Endothelial cell (in vitro differentiated cells): ENCODE measurements around the gene PRDX1. TPM values are rescaled to one million over a fixed set of nuclear protein-coding genes. Genes with fewer than 3 reads are reported as not detected.
A peak's percentile ranks its signal among the peaks of the same experiment; 100 is the strongest.
"Not testable (repeated sequence)": the region's sequence is repeated elsewhere in the genome, so short reads cannot be mapped to it uniquely, and the experiment has no call there.

Source experiments
- DNase-seq: peaks from one replicate; pipeline ENCODE4 v3.0.0; 2021; ENCODE audit warnings: low spot score
- H3K27ac Mint-ChIP-seq: one replicate; pipeline ENCODE4 v1.8.0; 2021; ENCODE audit warnings: mixed read lengths, inconsistent platforms; ENCODE audit not compliant: unreplicated experiment
- H3K27me3 Mint-ChIP-seq: one replicate; pipeline ENCODE4 v1.8.0; 2021; ENCODE audit warnings: mild to moderate bottlenecking, moderate library complexity, mixed read lengths, inconsistent platforms; ENCODE audit not compliant: unreplicated experiment
- H3K36me3 Mint-ChIP-seq: one replicate; pipeline ENCODE4 v1.8.0; 2021; ENCODE audit warnings: mild to moderate bottlenecking, low read depth, mixed read lengths, inconsistent platforms; ENCODE audit not compliant: unreplicated experiment
- H3K4me1 Mint-ChIP-seq: one replicate; pipeline ENCODE4 v1.8.0; 2021; ENCODE audit warnings: mild to moderate bottlenecking, mixed read lengths, inconsistent platforms; ENCODE audit not compliant: unreplicated experiment
- H3K4me3 Mint-ChIP-seq: one replicate; pipeline ENCODE4 v1.8.0; 2021; ENCODE audit warnings: mild to moderate bottlenecking, mixed read lengths, inconsistent platforms; ENCODE audit not compliant: unreplicated experiment
- H3K9me3 Mint-ChIP-seq: one replicate; pipeline ENCODE4 v1.8.0; 2021; ENCODE audit warnings: mixed read lengths, inconsistent platforms; ENCODE audit not compliant: unreplicated experiment
- CTCF ChIP-seq: fragments of 200-600 bp; sonication (generic); IDR thresholded peaks from one replicate; pipeline ENCODE4 v1.5.0; 2021; ENCODE audit warnings: antibody characterized with exemption; ENCODE audit not compliant: unreplicated experiment
- total RNA-seq: library from RNA; stranded (reverse); fragmentation: NEBNext Ultra II Directional; extraction: Animal tissue kit (Norgen Biotek cat#: 25700); gene quantifications from one replicate; pipeline ENCODE4 v1.2.1, GENCODE V29; 2021; ENCODE audit not compliant: unreplicated experiment

The PRDX1 gene
- total RNA-seq, 1 donor from 2014 or later: 325 TPM

DNA sequence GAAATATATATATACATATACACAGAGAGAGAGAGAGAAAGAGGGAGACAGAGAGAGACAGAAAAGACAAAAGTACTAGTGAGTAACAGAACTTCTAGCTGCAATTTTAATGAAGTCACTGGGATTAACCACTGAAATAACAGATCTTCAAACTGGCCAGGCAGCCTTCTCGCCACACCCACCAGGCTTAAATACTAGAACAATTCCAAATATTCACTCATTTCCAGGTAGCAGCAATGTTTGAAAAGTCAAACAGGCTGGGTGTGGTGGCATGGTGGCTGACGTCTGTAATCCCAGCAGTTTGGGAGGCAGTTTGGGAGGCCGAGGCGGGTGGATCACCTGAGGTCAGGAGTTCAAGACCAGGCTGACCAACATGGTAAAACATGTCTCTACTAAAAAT, 5.2 kb downstream of the PRDX1 start:
- H3K36me3 Mint-ChIP-seq: peaks cover 35% of the 10 kb centered on the region
- peaks cover 1% of the 10 kb centered on the region for H3K27me3 Mint-ChIP-seq
- peak overlapping the region; percentile 31 for H3K4me3 Mint-ChIP-seq
- TF ChIP-seq CTCF: no peak
- H3K27ac Mint-ChIP-seq: peak overlapping the region; percentile 24
- H3K4me1 Mint-ChIP-seq: peaks cover 9% of the 10 kb centered on the region
- DNase-seq: no peak
- no peaks in the 10 kb centered on the region for H3K9me3 Mint-ChIP-seq

DNA sequence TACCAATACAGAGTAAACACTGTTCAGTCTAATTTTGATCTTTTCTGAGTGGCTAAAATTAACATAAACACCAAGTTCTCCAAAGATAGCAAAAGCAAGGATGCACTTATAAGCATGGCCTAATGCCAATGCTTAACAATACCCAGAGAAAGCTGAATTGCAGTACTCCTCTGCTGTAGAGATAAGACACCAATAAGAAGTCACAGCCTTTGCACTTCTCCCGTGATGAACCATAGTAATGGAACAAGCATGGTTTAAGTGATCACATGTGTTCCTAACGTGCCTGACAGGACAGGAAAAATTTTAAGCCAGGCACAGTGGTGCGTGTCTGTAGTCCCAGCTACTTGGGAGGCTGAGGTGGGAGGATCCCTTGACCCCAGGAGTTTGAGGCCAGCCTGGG, 5.6 kb downstream of the PRDX1 start:
- H3K9me3 Mint-ChIP-seq: no peaks in the 10 kb centered on the region
- peaks cover 39% of the 10 kb centered on the region for H3K36me3 Mint-ChIP-seq
- DNase-seq: no peak
- peaks cover 2% of the 10 kb centered on the region for H3K27me3 Mint-ChIP-seq
- H3K4me3 Mint-ChIP-seq: peak overlapping the region; percentile 31
- H3K4me1 Mint-ChIP-seq: peaks cover 9% of the 10 kb centered on the region
- no peak for TF ChIP-seq CTCF
- H3K27ac Mint-ChIP-seq: no peak overlapping the region

DNA sequence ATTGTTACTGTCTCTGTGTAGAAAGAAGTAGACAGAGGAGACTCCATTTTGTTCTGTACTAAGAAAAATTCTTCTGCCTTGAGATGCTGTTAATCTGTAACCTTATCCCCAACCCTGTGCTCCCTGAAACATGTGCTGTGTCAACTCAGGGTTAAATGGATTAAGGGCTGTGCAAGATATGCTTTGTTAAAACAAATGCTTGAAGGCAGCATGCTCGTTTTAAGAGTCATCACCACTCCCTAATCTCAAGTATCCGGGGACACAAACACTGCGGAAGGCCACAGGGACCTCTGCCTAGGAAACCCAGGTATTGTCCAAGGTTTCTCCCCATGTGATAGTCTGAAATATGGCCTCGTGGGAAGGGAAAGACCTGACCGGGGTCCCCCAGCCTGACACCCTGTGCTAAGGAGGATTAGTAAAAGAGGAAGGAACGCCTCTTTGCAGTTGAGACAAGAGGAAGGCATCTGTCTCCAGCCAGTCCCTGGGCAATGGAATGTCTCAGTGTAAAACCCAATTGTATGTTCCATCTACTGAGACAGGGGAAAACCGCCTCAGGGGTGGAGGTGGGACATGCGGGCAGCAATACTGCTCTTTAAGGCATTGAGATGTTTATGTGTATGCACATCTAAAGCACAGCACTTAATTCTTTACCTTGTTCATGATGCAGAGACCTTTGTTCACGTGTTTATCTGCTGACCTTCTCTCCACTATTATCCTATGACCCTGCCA, 8.0 kb downstream of the PRDX1 start:
- DNase-seq, H3K27ac Mint-ChIP-seq, H3K9me3 Mint-ChIP-seq, H3K4me3 Mint-ChIP-seq, H3K4me1 Mint-ChIP-seq, H3K27me3 Mint-ChIP-seq: not testable (repeated sequence)
- peaks cover 46% of the 10 kb centered on the region for H3K36me3 Mint-ChIP-seq

GRCh38 chr1:45512641-45513054, 9.0 kb downstream of the PRDX1 start:
- DNase-seq: peak; percentile 69
- Mint-ChIP-seq H3K36me3 (peaks cover 49% of the 10 kb centered on the region), H3K4me3 (no peak overlapping the region), H3K27me3 (peaks cover 2% of the 10 kb centered on the region), H3K4me1 (no peaks in the 10 kb centered on the region), H3K27ac (no peak overlapping the region), H3K9me3 (no peaks in the 10 kb centered on the region)
- TF ChIP-seq CTCF: peak; percentile 55

- H3K4me1 Mint-ChIP-seq: no peaks in the 10 kb centered on the region
These were observed 10.6 kb downstream of the PRDX1 start for GRCh38 chr1:45510972-45511527.

More at GRCh38 chr1:45510972-45511527, 10.6 kb downstream of the PRDX1 start:
- peaks cover 43% of the 10 kb centered on the region for H3K36me3 Mint-ChIP-seq
- peaks cover 2% of the 10 kb centered on the region for H3K27me3 Mint-ChIP-seq
- peak overlapping the region; percentile 67 for H3K27ac Mint-ChIP-seq
- H3K4me3 Mint-ChIP-seq: peak overlapping the region; percentile 35
- no peak for DNase-seq
- TF ChIP-seq CTCF: no peak
- no peaks in the 10 kb centered on the region for H3K9me3 Mint-ChIP-seq
